ENCODE measurements around the gene DHRS12.

DHRS12 gene

GRCh38 chr13:51739027-51739764 is 64.8 kb downstream of the DHRS12 start:
- H3K4me3 ChIP-seq (ENCODE audit: low read length) = no peak overlapping the region
- no peak for DNase-seq (ENCODE audit: low read depth)
- no peak for TF ChIP-seq CTCF (conservative IDR thresholded peaks at IDR 0.05; ENCODE audit: low read depth, low read length)

- TF ChIP-seq CTCF (conservative IDR thresholded peaks at IDR 0.05; ENCODE audit: low read depth, low read length) = no peak
- no peak for DNase-seq (ENCODE audit: low read depth)
- H3K4me3 ChIP-seq (ENCODE audit: low read length) = no peak overlapping the region
Measured at GRCh38 chr13:51738226-51738905, 65.6 kb downstream of the DHRS12 start.

GRCh38 chr13:51737609-51738008 is 66.4 kb downstream of the DHRS12 start:
- no peak for TF ChIP-seq CTCF (conservative IDR thresholded peaks at IDR 0.05; ENCODE audit: low read depth, low read length)
- H3K4me3 ChIP-seq (ENCODE audit: low read length) = no peak overlapping the region
- no peak for DNase-seq (ENCODE audit: low read depth)

- no peak for TF ChIP-seq CTCF (conservative IDR thresholded peaks at IDR 0.05; ENCODE audit: low read depth, low read length)
- H3K4me3 ChIP-seq (ENCODE audit: low read length) = no peak overlapping the region
- DNase-seq (ENCODE audit: low read depth) = no peak
Measured at GRCh38 chr13:51734786-51735185, 69.2 kb downstream of the DHRS12 start.

GRCh38 chr13:51733374-51734298 is 70.3 kb downstream of the DHRS12 start:
- no peak for DNase-seq (ENCODE audit: low read depth)
- TF ChIP-seq CTCF (conservative IDR thresholded peaks at IDR 0.05; ENCODE audit: low read depth, low read length) = no peak
- H3K4me3 ChIP-seq (ENCODE audit: low read length) = no peak overlapping the region

- H3K4me3 ChIP-seq (ENCODE audit: low read length) = no peak overlapping the region
- DNase-seq (ENCODE audit: low read depth) = no peak
- peak; percentile 55 for TF ChIP-seq CTCF (conservative IDR thresholded peaks at IDR 0.05; ENCODE audit: low read depth, low read length)
Measured at GRCh38 chr13:51731759-51732158, 72.2 kb downstream of the DHRS12 start.

Measured in retinal pigment epithelial cell (primary cell).